ENCODE results near the gene RSRC1.
"Not testable (repeated sequence)": the region's sequence is repeated elsewhere in the genome, so short reads cannot be mapped to it uniquely, and the experiment has no call there.

The RSRC1 gene

DNA sequence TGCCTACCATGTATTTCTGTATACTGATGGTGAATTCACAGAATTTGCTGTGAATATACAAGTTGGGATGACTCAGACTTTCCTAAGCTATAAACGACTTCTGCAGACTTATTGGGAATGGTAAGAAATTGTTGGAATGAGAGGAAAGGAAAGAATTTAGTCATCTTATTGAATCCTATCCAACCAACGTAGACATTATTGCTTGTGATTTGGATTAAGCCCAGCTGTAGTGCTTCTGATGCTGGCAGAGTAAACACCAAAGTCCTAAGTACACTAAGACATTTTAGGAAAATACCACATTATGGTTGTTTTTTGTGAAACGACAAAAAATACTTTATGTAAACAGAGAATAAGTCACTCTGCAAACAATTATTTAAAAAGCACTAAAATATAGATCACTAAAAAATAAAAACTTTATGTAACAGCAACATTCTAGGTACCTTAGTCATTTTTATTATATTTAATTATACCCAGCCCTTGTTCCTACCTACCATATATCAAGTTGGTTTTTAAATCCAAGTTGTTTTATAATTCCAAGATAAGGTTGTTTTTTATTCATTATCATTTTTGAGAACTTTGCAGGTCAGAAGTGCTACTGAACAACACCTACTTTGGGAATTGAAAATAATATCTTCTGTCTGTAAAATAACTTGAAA, 361.9 kb downstream of the RSRC1 start:
- ATAC-seq = no peak

DNA sequence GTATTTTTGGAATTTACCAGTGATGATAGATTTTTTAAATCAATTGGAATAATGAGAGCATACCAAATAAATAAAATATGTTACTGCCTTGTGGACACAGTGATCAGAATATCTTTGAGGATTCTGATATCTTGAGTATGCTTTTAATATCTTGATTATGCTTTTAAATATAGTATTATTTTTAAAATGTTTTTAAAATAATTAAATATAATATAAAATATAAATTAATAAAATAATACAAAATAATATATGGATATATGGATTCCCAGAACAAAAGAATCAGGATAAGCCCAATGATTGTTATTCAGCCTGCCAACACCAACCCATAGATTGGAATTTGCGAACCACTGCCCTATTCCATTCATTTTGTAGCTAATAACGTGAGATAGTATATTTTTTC, 369.2 kb downstream of the RSRC1 start:
- ATAC-seq = no peak

- no peak for ATAC-seq
Measured at GRCh38 chr3:158483701-158484235, 373.9 kb downstream of the RSRC1 start.

DNA sequence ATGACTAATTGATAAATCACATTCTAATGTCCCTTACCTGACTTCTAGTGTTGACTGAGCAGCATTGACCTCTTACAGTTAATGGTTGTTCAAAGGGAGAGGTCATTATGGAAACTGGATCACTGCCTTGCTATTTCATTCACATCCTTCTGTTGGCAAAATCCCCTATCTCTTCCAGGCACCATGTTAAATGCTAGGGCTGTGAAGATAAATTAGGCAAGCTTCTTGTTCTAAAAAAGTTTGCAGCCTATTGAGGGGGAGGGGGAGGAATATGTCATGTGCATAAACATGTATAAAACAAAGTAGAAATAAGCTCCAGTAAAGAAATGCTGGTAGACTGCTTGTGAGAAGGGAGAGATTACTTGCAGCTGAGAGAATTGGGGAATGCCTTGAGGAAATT, 376.3 kb downstream of the RSRC1 start:
- no peak for ATAC-seq

DNA sequence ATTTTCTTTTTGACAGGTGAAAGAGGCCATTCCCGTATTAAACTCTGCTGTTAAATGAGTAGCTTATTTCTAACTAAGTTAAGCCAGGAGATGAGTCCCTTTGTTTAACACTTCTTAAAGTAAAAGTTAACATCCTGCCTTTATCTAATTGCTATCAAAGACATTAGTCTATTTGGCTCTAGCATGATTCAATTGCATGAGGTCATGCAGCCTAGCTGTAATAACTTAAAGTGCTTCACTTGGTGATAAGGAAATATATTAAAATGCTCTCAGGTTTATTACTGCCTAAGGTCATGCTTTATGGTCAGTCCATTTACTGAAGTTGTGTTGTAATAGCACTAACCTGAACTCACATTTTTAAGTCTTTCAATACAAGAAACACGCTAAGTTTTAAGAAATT, 378.8 kb downstream of the RSRC1 start:
- ATAC-seq = no peak

DNA sequence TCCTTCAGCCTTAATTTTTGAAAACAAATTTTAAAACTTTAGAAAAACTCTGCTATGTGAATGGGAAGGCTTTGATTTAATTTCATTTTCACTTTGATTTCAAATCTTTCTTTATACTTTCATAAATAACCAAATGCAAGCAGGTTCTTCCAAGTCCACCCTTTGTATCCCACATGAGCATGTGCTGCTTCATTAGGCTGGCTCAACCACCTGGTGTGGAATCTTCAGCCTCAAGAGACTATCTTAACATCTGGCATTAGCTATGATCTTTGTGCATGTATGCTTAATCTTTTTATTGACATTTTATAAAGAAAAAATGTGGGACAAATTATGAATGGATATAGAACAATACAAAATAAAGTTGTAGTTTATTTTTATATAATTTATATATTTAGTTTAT, 379.3 kb downstream of the RSRC1 start:
- no peak for ATAC-seq

GRCh38 chr3:158491968-158492367, 382.1 kb downstream of the RSRC1 start:
- no peak for ATAC-seq

DNA sequence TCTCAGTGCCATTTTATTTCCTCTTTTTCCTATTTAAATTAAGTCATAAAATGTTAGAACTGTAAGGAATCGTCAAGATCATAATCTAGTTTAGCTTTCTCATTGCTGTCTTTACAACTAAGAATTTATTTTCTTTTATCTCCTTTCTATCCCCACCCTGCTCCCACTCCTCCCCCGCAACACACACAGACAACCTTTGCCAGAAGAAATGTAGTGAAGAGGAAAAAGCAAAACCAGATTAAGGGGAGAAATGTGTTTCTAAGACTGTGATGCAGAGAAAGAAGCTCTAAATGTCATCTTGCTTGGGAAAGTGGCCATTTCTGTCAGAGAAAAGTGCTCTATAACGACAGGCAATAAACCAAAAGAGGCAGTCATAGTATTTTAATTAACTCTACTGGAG, 382.8 kb downstream of the RSRC1 start:
- no peak for ATAC-seq

DNA sequence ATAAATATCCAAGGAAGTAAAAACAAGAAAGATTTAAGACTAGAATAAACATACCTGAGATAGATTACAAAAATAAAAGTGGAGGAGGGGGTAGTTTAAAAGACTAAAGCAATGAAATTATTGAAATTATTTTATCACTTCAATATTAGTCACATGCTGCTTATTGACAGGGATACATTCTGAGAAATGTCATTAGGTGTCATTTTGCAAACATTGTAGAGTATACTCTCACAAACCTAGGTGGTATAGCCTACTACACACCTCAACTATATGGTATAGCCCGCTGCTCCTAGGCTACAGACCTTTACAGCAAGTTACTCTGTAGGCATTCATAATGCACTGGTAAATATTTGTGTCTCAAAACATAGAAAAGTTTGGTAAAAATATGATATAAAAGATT, 384.0 kb downstream of the RSRC1 start:
- ATAC-seq = no peak

DNA sequence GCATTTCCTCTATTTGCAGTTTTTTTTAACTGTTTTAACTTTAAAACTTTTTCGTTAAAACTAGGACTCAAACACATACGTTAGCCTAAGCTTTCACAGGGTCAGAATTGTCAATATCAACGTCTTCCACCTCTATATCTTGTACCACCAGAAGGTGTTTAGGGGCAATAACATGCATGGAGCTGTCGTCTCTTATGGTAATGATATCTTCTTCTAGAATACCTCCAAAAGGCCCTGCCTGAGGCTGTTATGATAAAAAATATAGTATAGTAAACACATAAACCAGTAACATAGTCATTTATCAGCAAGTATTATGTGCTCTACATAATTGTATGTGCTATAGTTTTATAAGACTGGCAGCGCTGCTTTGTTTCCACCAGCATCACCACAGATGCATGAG, 384.8 kb downstream of the RSRC1 start:
- no peak for ATAC-seq

DNA sequence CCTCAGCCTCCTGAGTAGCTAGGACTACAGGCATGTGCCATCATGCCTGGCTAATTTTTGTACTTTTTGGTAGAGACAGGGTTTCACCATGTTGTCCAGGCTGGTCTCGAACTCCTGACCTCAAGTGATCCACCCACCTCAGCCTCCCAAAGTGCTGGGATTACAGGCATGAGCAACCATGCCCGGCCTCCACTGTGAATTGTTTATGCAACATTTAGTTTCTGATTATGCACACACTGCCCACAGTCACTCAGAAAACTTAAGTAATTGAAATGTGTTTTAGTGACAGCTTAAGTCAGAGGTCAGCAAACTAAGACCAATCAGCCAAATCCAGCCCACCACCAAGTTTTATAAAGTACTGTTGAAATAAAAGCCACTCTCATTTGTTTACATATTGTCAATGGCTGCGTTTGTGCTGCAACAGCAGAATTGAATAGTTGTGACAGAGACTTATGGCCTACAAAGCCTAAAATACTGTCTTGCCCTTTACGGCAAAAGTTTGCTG, 385.6 kb downstream of the RSRC1 start:
- not testable (repeated sequence) for ATAC-seq

GRCh38 chr3:158505117-158505516, 395.2 kb downstream of the RSRC1 start:
- no peak for ATAC-seq

DNA sequence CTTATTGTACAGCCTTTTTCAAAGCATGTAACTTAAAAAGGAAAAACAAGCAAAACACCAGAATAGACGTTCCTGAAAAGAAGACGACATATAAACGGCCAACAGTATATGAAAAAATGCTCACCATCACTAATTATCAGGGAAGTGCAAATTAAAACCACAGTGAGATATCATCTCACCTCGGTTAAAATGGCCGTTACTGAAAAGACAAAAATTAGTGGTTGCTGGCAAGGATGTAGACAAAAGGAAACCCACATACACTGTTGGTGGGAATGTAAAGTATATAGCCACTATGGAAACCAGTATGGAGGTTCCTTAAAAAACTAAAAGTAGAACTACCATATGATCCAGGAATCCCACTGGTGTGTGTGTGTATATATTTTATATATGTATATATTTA, 396.6 kb downstream of the RSRC1 start:
- no peak for ATAC-seq

DNA sequence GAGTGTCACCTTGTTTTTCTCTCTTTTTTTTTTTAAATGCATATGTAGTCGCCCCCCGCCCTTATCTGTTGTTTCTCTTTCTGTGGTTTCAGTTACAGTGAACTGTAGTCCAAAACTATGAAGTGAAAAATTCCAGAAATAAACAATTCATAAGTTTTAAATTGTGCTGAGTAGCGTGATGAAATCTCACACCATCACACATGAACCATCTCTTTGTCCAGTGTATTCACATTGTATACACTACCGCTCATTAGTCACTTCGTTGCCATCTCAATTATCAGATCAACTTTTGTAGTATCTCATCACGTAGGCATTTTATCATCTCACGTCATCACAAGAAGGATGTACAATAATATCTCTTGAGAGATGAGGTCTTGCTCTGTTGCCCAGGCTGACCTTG, 398.6 kb downstream of the RSRC1 start:
- no peak for ATAC-seq

GRCh38 chr3:158509891-158510290, 400.0 kb downstream of the RSRC1 start:
- no peak for ATAC-seq

GRCh38 chr3:158516729-158517128, 406.8 kb downstream of the RSRC1 start:
- not testable (repeated sequence) for ATAC-seq

GRCh38 chr3:158519776-158520175, 409.9 kb downstream of the RSRC1 start:
- no peak for ATAC-seq

GRCh38 chr3:158520433-158520832, 410.5 kb downstream of the RSRC1 start:
- ATAC-seq = no peak

DNA sequence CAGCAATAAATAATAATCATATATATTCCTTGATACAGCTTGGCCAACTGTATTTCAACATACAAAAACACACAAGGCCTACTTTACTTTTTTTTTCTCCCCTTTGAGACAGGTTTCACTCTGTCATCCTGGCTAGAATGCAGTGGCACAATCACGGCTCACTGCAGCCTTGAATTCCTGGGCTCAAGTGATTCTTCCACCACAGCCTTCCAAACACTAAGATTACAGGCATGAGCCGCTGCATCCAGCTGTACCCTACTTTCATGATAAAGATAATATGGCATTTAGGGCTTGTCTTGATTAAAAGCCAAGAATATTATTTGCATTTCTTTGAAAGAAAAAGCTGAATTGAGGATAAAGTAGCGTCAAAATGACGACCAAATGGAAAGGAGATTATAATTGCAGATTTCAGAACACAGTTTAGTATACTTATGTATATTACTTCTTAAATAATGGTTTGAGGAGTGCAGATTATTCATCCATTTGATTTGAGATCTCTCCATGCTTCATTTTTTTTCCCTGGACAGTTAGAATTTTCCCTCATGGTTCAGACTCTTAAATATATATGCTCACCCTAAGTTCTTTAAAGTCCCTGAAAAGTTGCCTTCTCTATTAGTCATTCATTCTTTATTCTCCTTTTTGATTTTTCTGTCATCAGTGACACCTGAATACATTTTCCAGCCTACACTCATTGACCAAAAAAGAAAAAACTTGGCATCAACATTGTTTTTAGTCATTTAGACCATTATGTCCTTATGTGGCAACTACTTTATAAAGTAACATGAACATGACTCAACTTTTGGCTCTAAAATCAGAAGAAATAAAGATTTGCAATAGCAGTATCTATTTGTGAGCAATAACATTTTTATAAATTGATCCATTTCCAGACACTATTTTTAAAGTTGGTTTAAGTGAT, 412.6 kb downstream of the RSRC1 start:
- ATAC-seq = no peak

GRCh38 chr3:158528076-158528674, 418.3 kb downstream of the RSRC1 start:
- ATAC-seq = no peak

DNA sequence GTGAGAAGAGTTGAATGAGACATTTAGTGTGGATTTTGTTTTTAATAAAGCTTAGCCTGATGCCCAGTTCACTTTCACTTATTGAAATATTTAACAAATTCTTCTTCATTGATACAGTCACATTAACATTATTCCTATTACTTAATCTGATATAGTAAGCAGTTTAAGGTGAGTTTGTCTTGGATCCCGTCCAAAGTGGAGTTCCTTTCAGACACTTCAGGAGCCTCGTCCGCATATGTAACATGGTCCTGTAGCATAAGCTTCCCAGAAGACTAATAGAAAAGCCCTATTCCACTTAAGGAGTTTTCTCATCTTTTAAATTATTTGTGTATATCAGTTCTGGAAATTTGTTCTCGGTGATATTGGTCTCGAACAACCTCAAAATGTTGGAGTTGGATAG, 421.4 kb downstream of the RSRC1 start:
- ATAC-seq = no peak

- no peak for ATAC-seq
Measured at GRCh38 chr3:158532099-158532734, 422.3 kb downstream of the RSRC1 start.

- no peak for ATAC-seq
Measured at GRCh38 chr3:158535918-158536317, 426.0 kb downstream of the RSRC1 start.
